H1 (cell line): ENCODE measurements around the gene PRKCA.
A peak's percentile ranks its signal among the peaks of the same experiment; 100 is the strongest.

Experiments used
- CTCF ChIP-seq, 3 experiments: IDR thresholded peaks; 1 replicate in 2 of 3; 2 replicates in 1 of 3; pipeline versions ENCODE4 v1.5.1 to v1.6.1; 2011; ENCODE audit warnings: low read length in 3 of 3, mild to moderate bottlenecking in 3 of 3, inconsistent platforms in 2 of 3, low read depth in 1 of 3, moderate library complexity in 1 of 3; ENCODE audit not compliant: insufficient read depth in 1 of 3; ENCODE audit errors: control extremely low read depth in 1 of 3
- EZH2 ChIP-seq: fragments of 200-600 bp; sonication (generic); IDR thresholded peaks from 2 replicates; pipeline ENCODE4 v1.7.1; 2012; ENCODE audit warnings: low read depth, mild to moderate bottlenecking, moderate library complexity, low read length, inconsistent platforms; ENCODE audit not compliant: severe bottlenecking
- PHF8 ChIP-seq: fragments of 200-600 bp; sonication (generic); conservative IDR thresholded peaks from 2 replicates; pipeline ENCODE4 v1.7.1; 2012; ENCODE audit warnings: low read depth, mild to moderate bottlenecking, inconsistent platforms, low read length, moderate library complexity
- POLR2AphosphoS5 ChIP-seq: IDR thresholded peaks from 2 replicates; pipeline ENCODE4 v1.6.1; 2011; ENCODE audit warnings: low read depth, low read length
- SRF ChIP-seq: IDR thresholded peaks from 2 replicates; pipeline ENCODE4 v1.6.1; 2011; ENCODE audit warnings: mild to moderate bottlenecking, low read depth, low read length, moderate library complexity
- TEAD4 ChIP-seq: IDR thresholded peaks from 2 replicates; pipeline ENCODE4 v1.6.1; 2012; ENCODE audit warnings: low read depth, low read length, inconsistent platforms, mixed read lengths
- TF ChIP-seq, protein P1 (sequence below): IDR thresholded peaks from 2 replicates; pipeline ENCODE4 v1.6.1; 2011; ENCODE audit warnings: low read depth, mild to moderate bottlenecking, low read length; ENCODE audit not compliant: insufficient read depth
- TF ChIP-seq, protein P2 (sequence below): IDR thresholded peaks from 2 replicates; pipeline ENCODE4 v1.6.1; 2012; ENCODE audit warnings: inconsistent platforms

- TF ChIP-seq SRF (no peak), CTCF (IDR thresholded peaks at IDR 0.05; ENCODE audit: control extremely low read depth in 1 of 3, insufficient read depth in 1 of 3, low read depth in 1 of 3, low read length in 3 of 3) (peak in 2 of 3 experiments; percentile 45 to 47; a peak in 2 of 4 replicates), POLR2AphosphoS5 (no peak), PHF8 (no peak), EZH2 (no peak), TEAD4 (no peak)
- TF ChIP-seq, protein P1, sequence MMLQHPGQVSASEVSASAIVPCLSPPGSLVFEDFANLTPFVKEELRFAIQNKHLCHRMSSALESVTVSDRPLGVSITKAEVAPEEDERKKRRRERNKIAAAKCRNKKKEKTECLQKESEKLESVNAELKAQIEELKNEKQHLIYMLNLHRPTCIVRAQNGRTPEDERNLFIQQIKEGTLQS: no peak
- TF ChIP-seq, protein P2, sequence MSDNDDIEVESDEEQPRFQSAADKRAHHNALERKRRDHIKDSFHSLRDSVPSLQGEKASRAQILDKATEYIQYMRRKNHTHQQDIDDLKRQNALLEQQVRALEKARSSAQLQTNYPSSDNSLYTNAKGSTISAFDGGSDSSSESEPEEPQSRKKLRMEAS: no peak
Observed at GRCh38 chr17:66625311-66625767, 322.9 kb downstream of the PRKCA start.
